HEK293 (cell line): Measurements from ENCODE around the gene TTC31.

Source experiments
- ZBTB1 ChIP-seq: fragments of 450-650 bp; formaldehyde crosslinking; IDR thresholded peaks from 2 replicates; pipeline ENCODE4 v1.5.1; 2016; ENCODE audit warnings: missing biosample characterization, missing genetic modification characterization
- ZBTB7A ChIP-seq: fragments of 450-650 bp; formaldehyde crosslinking; IDR thresholded peaks from 2 replicates; pipeline ENCODE4 v1.5.1; 2016; ENCODE audit warnings: low read depth, missing biosample characterization, missing genetic modification characterization
- ZNF10 ChIP-seq: fragments of 450-650 bp; formaldehyde crosslinking; IDR thresholded peaks from 2 replicates; pipeline ENCODE4 v1.5.1; 2017; ENCODE audit warnings: missing biosample characterization, missing genetic modification characterization
- ZNF138 ChIP-seq: fragments of 450-650 bp; formaldehyde crosslinking; IDR thresholded peaks from 2 replicates; pipeline ENCODE4 v1.5.1; 2016; ENCODE audit warnings: missing biosample characterization, missing genetic modification characterization, borderline replicate concordance
- ZNF174 ChIP-seq: fragments of 450-650 bp; formaldehyde crosslinking; IDR thresholded peaks from 2 replicates; pipeline ENCODE4 v1.5.0; 2017; ENCODE audit warnings: missing biosample characterization, mild to moderate bottlenecking, missing genetic modification characterization
- ZNF19 ChIP-seq: fragments of 450-650 bp; formaldehyde crosslinking; IDR thresholded peaks from 2 replicates; pipeline ENCODE4; 2016; ENCODE audit warnings: missing biosample characterization, missing genetic modification characterization, low read depth
- ZNF785 ChIP-seq: fragments of 450-650 bp; formaldehyde crosslinking; IDR thresholded peaks from 2 replicates; pipeline ENCODE4 v1.5.1; 2016; ENCODE audit warnings: missing biosample characterization, missing genetic modification characterization
- ZSCAN16 ChIP-seq: fragments of 450-650 bp; formaldehyde crosslinking; IDR thresholded peaks from 2 replicates; pipeline ENCODE4 v1.5.1; 2016; ENCODE audit warnings: missing biosample characterization, missing genetic modification characterization
- TF ChIP-seq, protein P1 (sequence below): fragments of 450-650 bp; formaldehyde crosslinking; IDR thresholded peaks from 2 replicates; pipeline ENCODE4 v1.5.1; 2016; ENCODE audit warnings: missing biosample characterization, missing genetic modification characterization
- TF ChIP-seq, protein P2 (sequence below): fragments of 450-650 bp; formaldehyde crosslinking; conservative IDR thresholded peaks from 2 replicates; pipeline ENCODE4 v1.5.1; 2016; ENCODE audit warnings: low read depth, missing biosample characterization, missing genetic modification characterization

DNA sequence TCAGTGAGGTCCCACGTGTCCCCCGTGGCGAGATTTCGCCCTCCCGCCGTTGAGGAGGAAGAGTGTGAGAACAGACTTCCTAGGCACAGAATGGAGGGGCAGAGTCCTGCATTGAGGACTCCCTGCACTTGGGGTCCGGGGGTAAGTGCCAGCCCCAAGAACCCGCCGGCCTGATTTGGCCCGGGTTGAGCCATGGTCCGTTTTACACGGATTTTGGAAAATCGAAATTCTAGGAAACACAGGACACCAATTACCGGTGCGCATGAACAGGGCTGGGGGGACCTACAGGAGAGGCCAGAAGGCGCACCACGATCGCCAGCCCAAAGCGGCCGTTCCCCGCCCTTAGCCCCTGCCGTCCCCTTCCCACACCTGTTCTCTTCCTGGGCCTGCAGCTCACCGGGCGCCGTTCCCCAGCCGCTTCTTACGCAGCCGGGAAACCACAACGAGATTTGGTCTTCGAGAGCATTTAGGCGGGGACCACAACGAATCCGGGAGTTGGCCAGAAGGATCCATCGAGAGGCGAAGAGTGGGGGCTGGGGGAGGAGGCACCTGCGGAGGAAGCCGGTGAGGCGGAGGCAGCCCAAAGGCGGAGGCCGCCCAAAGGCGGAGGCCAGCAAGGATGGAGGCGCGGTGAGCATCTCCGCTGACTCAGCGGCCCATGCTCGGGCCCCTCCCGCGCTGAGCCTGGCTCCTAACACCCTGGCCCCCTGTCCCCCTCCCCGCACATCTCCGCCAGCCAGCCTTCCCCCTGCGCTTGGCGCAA, 30.9 kb downstream of the TTC31 start:
- TF ChIP-seq, protein P1, sequence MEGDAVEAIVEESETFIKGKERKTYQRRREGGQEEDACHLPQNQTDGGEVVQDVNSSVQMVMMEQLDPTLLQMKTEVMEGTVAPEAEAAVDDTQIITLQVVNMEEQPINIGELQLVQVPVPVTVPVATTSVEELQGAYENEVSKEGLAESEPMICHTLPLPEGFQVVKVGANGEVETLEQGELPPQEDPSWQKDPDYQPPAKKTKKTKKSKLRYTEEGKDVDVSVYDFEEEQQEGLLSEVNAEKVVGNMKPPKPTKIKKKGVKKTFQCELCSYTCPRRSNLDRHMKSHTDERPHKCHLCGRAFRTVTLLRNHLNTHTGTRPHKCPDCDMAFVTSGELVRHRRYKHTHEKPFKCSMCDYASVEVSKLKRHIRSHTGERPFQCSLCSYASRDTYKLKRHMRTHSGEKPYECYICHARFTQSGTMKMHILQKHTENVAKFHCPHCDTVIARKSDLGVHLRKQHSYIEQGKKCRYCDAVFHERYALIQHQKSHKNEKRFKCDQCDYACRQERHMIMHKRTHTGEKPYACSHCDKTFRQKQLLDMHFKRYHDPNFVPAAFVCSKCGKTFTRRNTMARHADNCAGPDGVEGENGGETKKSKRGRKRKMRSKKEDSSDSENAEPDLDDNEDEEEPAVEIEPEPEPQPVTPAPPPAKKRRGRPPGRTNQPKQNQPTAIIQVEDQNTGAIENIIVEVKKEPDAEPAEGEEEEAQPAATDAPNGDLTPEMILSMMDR = no peak
- TF ChIP-seq ZNF785 (no peak), ZBTB1 (no peak), ZBTB7A (tag by site-specific recombination) (no peak), ZNF138 (no peak), ZNF10 (tag by site-specific recombination) (no peak), ZNF174 (tag by site-specific recombination) (no peak), ZNF19 (tag by site-specific recombination) (no peak), ZSCAN16 (tag by site-specific recombination) (no peak)
- TF ChIP-seq, protein P2, sequence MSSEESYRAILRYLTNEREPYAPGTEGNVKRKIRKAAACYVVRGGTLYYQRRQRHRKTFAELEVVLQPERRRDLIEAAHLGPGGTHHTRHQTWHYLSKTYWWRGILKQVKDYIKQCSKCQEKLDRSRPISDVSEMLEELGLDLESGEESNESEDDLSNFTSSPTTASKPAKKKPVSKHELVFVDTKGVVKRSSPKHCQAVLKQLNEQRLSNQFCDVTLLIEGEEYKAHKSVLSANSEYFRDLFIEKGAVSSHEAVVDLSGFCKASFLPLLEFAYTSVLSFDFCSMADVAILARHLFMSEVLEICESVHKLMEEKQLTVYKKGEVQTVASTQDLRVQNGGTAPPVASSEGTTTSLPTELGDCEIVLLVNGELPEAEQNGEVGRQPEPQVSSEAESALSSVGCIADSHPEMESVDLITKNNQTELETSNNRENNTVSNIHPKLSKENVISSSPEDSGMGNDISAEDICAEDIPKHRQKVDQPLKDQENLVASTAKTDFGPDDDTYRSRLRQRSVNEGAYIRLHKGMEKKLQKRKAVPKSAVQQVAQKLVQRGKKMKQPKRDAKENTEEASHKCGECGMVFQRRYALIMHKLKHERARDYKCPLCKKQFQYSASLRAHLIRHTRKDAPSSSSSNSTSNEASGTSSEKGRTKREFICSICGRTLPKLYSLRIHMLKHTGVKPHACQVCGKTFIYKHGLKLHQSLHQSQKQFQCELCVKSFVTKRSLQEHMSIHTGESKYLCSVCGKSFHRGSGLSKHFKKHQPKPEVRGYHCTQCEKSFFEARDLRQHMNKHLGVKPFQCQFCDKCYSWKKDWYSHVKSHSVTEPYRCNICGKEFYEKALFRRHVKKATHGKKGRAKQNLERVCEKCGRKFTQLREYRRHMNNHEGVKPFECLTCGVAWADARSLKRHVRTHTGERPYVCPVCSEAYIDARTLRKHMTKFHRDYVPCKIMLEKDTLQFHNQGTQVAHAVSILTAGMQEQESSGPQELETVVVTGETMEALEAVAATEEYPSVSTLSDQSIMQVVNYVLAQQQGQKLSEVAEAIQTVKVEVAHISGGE = no peak
